ENCODE data around the gene FMN2.
"Not testable (repeated sequence)": the region's sequence is repeated elsewhere in the genome, so short reads cannot be mapped to it uniquely, and the experiment has no call there.

DNA sequence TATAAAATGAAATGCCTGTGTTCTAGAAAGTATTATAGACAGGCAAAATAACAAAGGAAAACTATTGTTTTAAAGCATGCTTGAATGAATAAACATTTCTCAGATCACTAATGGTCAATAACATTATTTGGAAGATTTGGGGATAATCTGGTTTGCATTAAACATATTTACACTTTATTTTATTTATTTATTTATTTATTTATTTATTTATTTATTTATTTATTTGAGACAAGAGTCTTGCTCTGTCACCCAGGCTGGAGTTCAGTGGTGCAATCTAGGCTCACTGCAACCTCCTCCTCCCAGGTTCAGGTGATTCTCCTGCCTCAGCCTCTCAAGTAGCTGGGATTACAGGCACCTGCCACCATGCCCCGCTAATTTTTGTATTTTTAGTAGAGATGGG lies 236.7 kb downstream of the FMN2 start:
- TF ChIP-seq, protein P1, sequence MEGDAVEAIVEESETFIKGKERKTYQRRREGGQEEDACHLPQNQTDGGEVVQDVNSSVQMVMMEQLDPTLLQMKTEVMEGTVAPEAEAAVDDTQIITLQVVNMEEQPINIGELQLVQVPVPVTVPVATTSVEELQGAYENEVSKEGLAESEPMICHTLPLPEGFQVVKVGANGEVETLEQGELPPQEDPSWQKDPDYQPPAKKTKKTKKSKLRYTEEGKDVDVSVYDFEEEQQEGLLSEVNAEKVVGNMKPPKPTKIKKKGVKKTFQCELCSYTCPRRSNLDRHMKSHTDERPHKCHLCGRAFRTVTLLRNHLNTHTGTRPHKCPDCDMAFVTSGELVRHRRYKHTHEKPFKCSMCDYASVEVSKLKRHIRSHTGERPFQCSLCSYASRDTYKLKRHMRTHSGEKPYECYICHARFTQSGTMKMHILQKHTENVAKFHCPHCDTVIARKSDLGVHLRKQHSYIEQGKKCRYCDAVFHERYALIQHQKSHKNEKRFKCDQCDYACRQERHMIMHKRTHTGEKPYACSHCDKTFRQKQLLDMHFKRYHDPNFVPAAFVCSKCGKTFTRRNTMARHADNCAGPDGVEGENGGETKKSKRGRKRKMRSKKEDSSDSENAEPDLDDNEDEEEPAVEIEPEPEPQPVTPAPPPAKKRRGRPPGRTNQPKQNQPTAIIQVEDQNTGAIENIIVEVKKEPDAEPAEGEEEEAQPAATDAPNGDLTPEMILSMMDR (IDR thresholded peaks at IDR 0.05; ENCODE audit: low read depth, low read length, poor library complexity, severe bottlenecking) = not testable (repeated sequence)
- not testable (repeated sequence) for TF ChIP-seq EZH2phosphoT487 (IDR thresholded peaks at IDR 0.05; ENCODE audit: borderline replicate concordance, low read length)

Measured in DOHH2 (cell line).